Adrenal gland (tissue), 12 donors: ENCODE measurements around the gene NAV2. TPM values are rescaled to one million over a fixed set of nuclear protein-coding genes. Genes with fewer than 3 reads are reported as not detected.

Experiments used
- DNase-seq, 7 donors: peaks; one replicate each; pipeline ENCODE4 v3.0.0-alpha.2; 2019 to 2020
- H3K27ac ChIP-seq, 5 donors: fragments of 200-600 bp; sonication (generic) in 4 of 5; 1 replicate in 3 of 5; 2 replicates in 2 of 5; pipeline versions ENCODE4 v1.5.1 to v1.8.0; 2016 to 2020; ENCODE audit warnings: mild to moderate bottlenecking in 1 of 5
- H3K27me3 ChIP-seq: fragments of 200-600 bp; 2 replicates; pipeline ENCODE4 v1.8.0; 2021
- H3K36me3 ChIP-seq, 2 donors: fragments of 200-600 bp; replicated peaks in 1 of 2; 1 replicate in 1 of 2; 2 replicates in 1 of 2; pipeline versions ENCODE4 v1.5.1 to v1.8.0; 2018 to 2022
- H3K4me1 ChIP-seq, 2 donors: fragments of 200-600 bp; replicated peaks in 1 of 2; 1 replicate in 1 of 2; 2 replicates in 1 of 2; pipeline versions ENCODE4 v1.5.1 to v1.8.0; 2018 to 2021
- H3K4me3 ChIP-seq, 4 donors: fragments of 200-600 bp; sonication (generic) in 3 of 4; one replicate each; pipeline ENCODE4 v1.5.1; 2016 to 2018
- H3K9me3 ChIP-seq, 3 donors: fragments of 200-600 bp; sonication (generic) in 1 of 3; replicated peaks in 1 of 3; 1 replicate in 2 of 3; 2 replicates in 1 of 3; pipeline versions ENCODE4 v1.5.1 to v1.8.0; 2016 to 2021
- POLR2A ChIP-seq, 2 donors: fragments of 450-650 bp; IDR thresholded peaks; one replicate each; pipeline ENCODE4 v1.6.1; 2017; ENCODE audit warnings: antibody characterized with exemption in 2 of 2, mild to moderate bottlenecking in 2 of 2, moderate library complexity in 1 of 2
- WGBS, 4 donors: extraction: QIAGEN DNeasy Blood & Tissue Kit in 2 of 4; methylation state at CpG; one replicate each; pipeline versions ENCODE4 v1.1.5 to v1.1.7; 2013 to 2017; 5-methylcytosine and 5-hydroxymethylcytosine counted together
- intact Hi-C, 2 donors: fragments of 100-400 bp; cut with DNase I; formaldehyde crosslinking; loops; one replicate each; pipeline versions ENCODE4 v1.14.1 to v1.15.0; 2022 to 2023
- polyA plus RNA-seq, 3 donors: library from polyadenylated mRNA; stranded (reverse); fragments of 200-250 nt in 2 of 3; fragments of 350-450 nt in 1 of 3; fragmentation: Illumina TruSeq in 1 of 3; extraction: RNeasy Lipid Tissue Mini Kit (QIAGEN cat#74804) in 1 of 3; gene quantifications; one replicate each; pipeline ENCODE4 v1.2.3, GENCODE V29; 2013 to 2014
- total RNA-seq, 9 donors: library from RNA; depleted of rRNA in 4 of 9; stranded (reverse); fragments of >200 nt in 4 of 9; fragments of 120-200 nt in 1 of 9; fragmentation: NEBNext Ultra II Directional in 1 of 9; extraction: Animal tissue kit (Norgen Biotek cat#: 25700) in 1 of 9; gene quantifications; one replicate each; pipeline versions ENCODE4 v1.1.0 to v1.2.4, GENCODE V29; 2013 to 2023
- TF ChIP-seq, protein P1 (sequence below), 6 experiments: fragments of 450-650 bp in 4 of 6; fragments of 200-600 bp in 2 of 6; sonication (generic) in 1 of 6; IDR thresholded peaks; 1 replicate in 5 of 6; 2 replicates in 1 of 6; pipeline versions ENCODE4 v1.5.1 to v1.8.0; 2016 to 2021; ENCODE audit warnings: antibody characterized with exemption in 6 of 6, mild to moderate bottlenecking in 2 of 6, moderate library complexity in 1 of 6
- donor health status: healthy with polysubstance abuse.
- donor health status: Bipolar disorder and iron deficiency.
- donor health status: DM: yes; HTN: yes; CAD: no.
- donor health status: DM: no; HTN: no; CAD: no.
- donor health status: DM: no; HTN: no; CAD: no.
- donor health status: DM: yes; HTN: yes; CAD: no.

The NAV2 gene
- total and polyA plus RNA-seq, 12 donors = 1.6 to 9.2 (median 5.5) TPM

GRCh38 chr11:19743622-19744021 is 31.0 kb downstream of the NAV2 start:
- Histone ChIP-seq H3K27me3 (no peaks in the 10 kb centered on the region), H3K4me1 (peaks cover 0 to 6% of the 10 kb centered on the region in 2 donors), H3K4me3 (no peak overlapping the region), H3K9me3 (no peaks in the 10 kb centered on the region), H3K36me3 (no peaks in the 10 kb centered on the region), H3K27ac (no peak overlapping the region)
- intact Hi-C loops = loop anchor here (2.0 to 10.0 kb wide), 4 partner anchors 157 to 669 kb away; no protein-coding TSS in a partner anchor
- whole genome bisulfite sequencing, 4 donors = 90 to 98% (median 95%) methylated on average over 2 to 4 of the region's 4 CpGs
- TF ChIP-seq, protein P1, sequence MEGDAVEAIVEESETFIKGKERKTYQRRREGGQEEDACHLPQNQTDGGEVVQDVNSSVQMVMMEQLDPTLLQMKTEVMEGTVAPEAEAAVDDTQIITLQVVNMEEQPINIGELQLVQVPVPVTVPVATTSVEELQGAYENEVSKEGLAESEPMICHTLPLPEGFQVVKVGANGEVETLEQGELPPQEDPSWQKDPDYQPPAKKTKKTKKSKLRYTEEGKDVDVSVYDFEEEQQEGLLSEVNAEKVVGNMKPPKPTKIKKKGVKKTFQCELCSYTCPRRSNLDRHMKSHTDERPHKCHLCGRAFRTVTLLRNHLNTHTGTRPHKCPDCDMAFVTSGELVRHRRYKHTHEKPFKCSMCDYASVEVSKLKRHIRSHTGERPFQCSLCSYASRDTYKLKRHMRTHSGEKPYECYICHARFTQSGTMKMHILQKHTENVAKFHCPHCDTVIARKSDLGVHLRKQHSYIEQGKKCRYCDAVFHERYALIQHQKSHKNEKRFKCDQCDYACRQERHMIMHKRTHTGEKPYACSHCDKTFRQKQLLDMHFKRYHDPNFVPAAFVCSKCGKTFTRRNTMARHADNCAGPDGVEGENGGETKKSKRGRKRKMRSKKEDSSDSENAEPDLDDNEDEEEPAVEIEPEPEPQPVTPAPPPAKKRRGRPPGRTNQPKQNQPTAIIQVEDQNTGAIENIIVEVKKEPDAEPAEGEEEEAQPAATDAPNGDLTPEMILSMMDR (IDR thresholded peaks at IDR 0.05) = no peak
- no peak for TF ChIP-seq POLR2A (IDR thresholded peaks at IDR 0.05)
- DNase-seq = no peak

- H3K27ac ChIP-seq = no peak overlapping the region
- TF ChIP-seq, protein P1 (IDR thresholded peaks at IDR 0.05) = no peak
- no peak for TF ChIP-seq POLR2A (IDR thresholded peaks at IDR 0.05)
- DNase-seq = no peak
- no peaks in the 10 kb centered on the region for H3K36me3 ChIP-seq
- intact Hi-C loops = loop anchor here in 1 of 2 donors (2.0 to 10.0 kb wide), 3 partner anchors 157 to 669 kb away; no protein-coding TSS in a partner anchor
- H3K4me1 ChIP-seq = peaks cover 0 to 6% of the 10 kb centered on the region in 2 donors
- no peaks in the 10 kb centered on the region for H3K27me3 ChIP-seq
- no peak overlapping the region for H3K4me3 ChIP-seq
- no peaks in the 10 kb centered on the region for H3K9me3 ChIP-seq
Measured at GRCh38 chr11:19744130-19744529, 31.5 kb downstream of the NAV2 start.

DNA sequence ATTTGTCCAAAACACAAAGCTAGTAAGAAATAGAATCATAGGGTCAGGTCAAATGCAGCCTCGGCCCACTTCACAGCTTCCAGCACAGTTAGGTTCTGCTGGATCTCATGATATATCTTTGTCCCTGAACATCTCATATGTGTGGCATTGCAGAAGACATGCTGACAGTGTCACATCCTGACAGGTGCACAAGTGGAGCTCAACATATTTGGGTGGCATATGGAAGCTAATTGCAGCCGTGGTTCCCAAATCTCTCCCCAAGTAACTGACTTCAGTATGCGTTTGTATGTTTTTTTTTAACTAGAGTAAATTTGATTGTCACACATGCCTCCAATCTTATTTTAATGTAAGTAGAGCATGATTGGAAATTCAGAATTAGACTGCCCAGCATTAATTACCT is 33.4 kb downstream of the NAV2 start:
- WGBS, 4 donors = 90 to 97% (median 95%) methylated on average over 3 of the region's 3 CpGs
- H3K4me3 ChIP-seq = no peak overlapping the region
- no peaks in the 10 kb centered on the region for H3K27me3 ChIP-seq
- no peaks in the 10 kb centered on the region for H3K4me1 ChIP-seq
- intact Hi-C loops = loop anchor here in 1 of 2 donors (10.0 kb wide), 2 partner anchors 441 to 671 kb away; no protein-coding TSS in a partner anchor
- no peak for TF ChIP-seq POLR2A (IDR thresholded peaks at IDR 0.05)
- TF ChIP-seq, protein P1 (IDR thresholded peaks at IDR 0.05) = no peak
- no peak for DNase-seq
- no peak overlapping the region for H3K27ac ChIP-seq
- no peaks in the 10 kb centered on the region for H3K9me3 ChIP-seq
- H3K36me3 ChIP-seq = no peaks in the 10 kb centered on the region

DNA sequence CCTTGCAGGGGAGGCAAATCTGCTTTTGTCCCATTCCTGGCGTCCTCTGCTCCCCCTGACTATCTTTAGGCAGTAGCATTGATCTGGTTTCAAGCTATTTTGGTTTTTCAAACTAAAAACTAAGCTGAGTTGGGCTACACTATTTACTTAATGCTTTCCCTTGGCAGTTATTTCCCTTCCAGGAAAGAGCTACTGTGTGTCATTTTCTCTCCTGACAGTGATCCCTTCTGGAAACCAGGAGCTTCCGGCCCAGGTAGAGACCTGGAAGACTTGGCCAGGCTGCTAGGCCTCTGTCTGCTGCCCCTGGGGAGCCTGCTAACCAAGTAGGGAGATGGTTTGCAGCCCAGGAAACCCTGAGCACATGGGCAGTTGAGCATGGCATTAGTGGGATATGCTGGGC is 35.0 kb downstream of the NAV2 start:
- WGBS, 4 donors = 96 to 99% (median 96%) methylated on average over 2 of the region's 2 CpGs
- intact Hi-C loops = loop anchor here (2.0 to 10.0 kb wide), 3 partner anchors 185 to 673 kb away; no protein-coding TSS in a partner anchor
- DNase-seq = no peak
- no peaks in the 10 kb centered on the region for H3K4me1 ChIP-seq
- no peaks in the 10 kb centered on the region for H3K27me3 ChIP-seq
- H3K36me3 ChIP-seq = no peaks in the 10 kb centered on the region
- H3K9me3 ChIP-seq = no peaks in the 10 kb centered on the region
- H3K27ac ChIP-seq = no peak overlapping the region
- TF ChIP-seq, protein P1 (IDR thresholded peaks at IDR 0.05) = no peak
- no peak for TF ChIP-seq POLR2A (IDR thresholded peaks at IDR 0.05)
- H3K4me3 ChIP-seq = no peak overlapping the region
